Keratinocyte (primary cell): ENCODE results near the gene GNPNAT1. TPM values are rescaled to one million over a fixed set of nuclear protein-coding genes. Genes with fewer than 3 reads are reported as not detected.

Source experiments
- DNase-seq: peaks from one replicate; pipeline ENCODE4 v3.0.0-alpha.2; 2011; ENCODE audit warnings: low read depth, missing footprints, low spot score
- FAIRE-seq: peaks from 2 replicates; lab custom pipeline; 2011; peaks lifted over from hg19 to GRCh38; lab: Jason Lieb, UNC
- H2AFZ ChIP-seq: 2 replicates; pipeline ENCODE4 v1.6.0; 2012; ENCODE audit warnings: low read length, control low read depth, inconsistent platforms; ENCODE audit not compliant: control insufficient read depth
- H3K27ac ChIP-seq: 2 replicates; pipeline ENCODE4 v1.5.1; 2011; ENCODE audit warnings: low read length; ENCODE audit not compliant: control insufficient read depth, insufficient read depth
- H3K27me3 ChIP-seq: 3 replicates; pipeline ENCODE4 v1.6.0; 2011; ENCODE audit warnings: low read length; ENCODE audit not compliant: control insufficient read depth, insufficient read depth; ENCODE audit errors: extremely low read depth
- H3K36me3 ChIP-seq, 2 experiments: 2 replicates in 1 of 2; 3 replicates in 1 of 2; pipeline ENCODE4 v1.5.1; 2011; ENCODE audit warnings: low read length in 2 of 2, mild to moderate bottlenecking in 1 of 2; ENCODE audit not compliant: control insufficient read depth in 2 of 2, insufficient read depth in 2 of 2; ENCODE audit errors: extremely low read depth in 1 of 2
- H3K4me1 ChIP-seq: 3 replicates; pipeline ENCODE4 v1.5.1; 2011; ENCODE audit warnings: low read length; ENCODE audit not compliant: control insufficient read depth, insufficient read depth; ENCODE audit errors: extremely low read depth
- H3K4me2 ChIP-seq: 3 replicates; pipeline ENCODE4 v1.6.0; 2011; ENCODE audit warnings: low read depth, low read length; ENCODE audit not compliant: control insufficient read depth, insufficient read depth; ENCODE audit errors: extremely low read depth
- H3K4me3 ChIP-seq, 3 experiments: fragments of 200-600 bp in 1 of 3; sonication (generic) in 1 of 3; 2 replicates in 2 of 3; 3 replicates in 1 of 3; pipeline ENCODE4 v1.5.1; 2011 to 2016; ENCODE audit warnings: low read length in 3 of 3, mild to moderate bottlenecking in 3 of 3, control low read depth in 2 of 3, inconsistent platforms in 1 of 3, low read depth in 1 of 3, mixed read lengths in 1 of 3, mixed run types in 1 of 3, moderate library complexity in 1 of 3; ENCODE audit not compliant: control insufficient read depth in 2 of 3, insufficient read depth in 2 of 3; ENCODE audit errors: extremely low read depth in 1 of 3
- H3K79me2 ChIP-seq: 2 replicates; pipeline ENCODE4 v1.6.0; 2012; ENCODE audit warnings: low read length; ENCODE audit not compliant: control insufficient read depth, insufficient read depth
- H3K9ac ChIP-seq: 3 replicates; pipeline ENCODE4 v1.6.0; 2011; ENCODE audit warnings: low read length; ENCODE audit not compliant: control insufficient read depth, insufficient read depth; ENCODE audit errors: extremely low read depth
- H3K9me1 ChIP-seq: 3 replicates; pipeline ENCODE4 v1.6.0; 2011; ENCODE audit warnings: low read length; ENCODE audit not compliant: control insufficient read depth, insufficient read depth; ENCODE audit errors: extremely low read depth
- H3K9me3 ChIP-seq: 2 replicates; pipeline ENCODE4 v1.5.1; 2012; ENCODE audit warnings: low read depth, low read length; ENCODE audit not compliant: control insufficient read depth
- H4K20me1 ChIP-seq: 3 replicates; pipeline ENCODE4 v1.6.0; 2011; ENCODE audit warnings: low read length; ENCODE audit not compliant: control insufficient read depth, insufficient read depth; ENCODE audit errors: extremely low read depth
- CTCF ChIP-seq, 3 experiments: IDR thresholded peaks in 1 of 3; conservative IDR thresholded peaks in 1 of 3; optimal IDR thresholded peaks in 1 of 3; 2 replicates in 2 of 3; 3 replicates in 1 of 3; pipeline versions ENCODE3 to v1.5.1; 2011; ENCODE audit warnings: low read length in 3 of 3, mild to moderate bottlenecking in 3 of 3, moderate library complexity in 2 of 3, control low read depth in 1 of 3, inconsistent platforms in 1 of 3; ENCODE audit not compliant: insufficient read depth in 2 of 3; ENCODE audit errors: extremely low read depth in 1 of 3
- EZH2 ChIP-seq: IDR thresholded peaks from one replicate; pipeline ENCODE4 v1.6.1; 2012; ENCODE audit warnings: inconsistent platforms, mild to moderate bottlenecking, low read length, moderate library complexity
- dilution Hi-C: fragments of 300-500 bp; cut with MboI; formaldehyde crosslinking; loops from one replicate; pipeline ENCODE4 v1.7.0; 2020; ENCODE audit warnings: low sequenced_read_pairs; ENCODE audit not compliant: extremely low pct_ligation_motif_present
- polyA plus RNA-seq, 5 experiments: library from polyadenylated mRNA; depleted of rRNA in 3 of 5; stranded (reverse) in 3 of 5; stranded (forward) in 1 of 5; unstranded in 1 of 5; fragments of >200 nt; gene quantifications; 1 replicate in 1 of 5; 2 replicates in 3 of 5; 3 replicates in 1 of 5; pipeline versions ENCODE4 v1.2.1 to v1.2.3, GENCODE V29; 2011 to 2012; ENCODE audit warnings: missing spikeins in 2 of 5, low read depth in 1 of 5, low replicate concordance in 1 of 5

GNPNAT1 gene
- polyA plus RNA-seq, 1 donor (not counting 4 experiments of a cell fraction or from before 2014, with no cell fraction given): 45.5 TPM

GRCh38 chr14:52776816-52777215, 14.6 kb downstream of the GNPNAT1 start:
- no peak overlapping the region for H3K4me2 ChIP-seq
- no peaks in the 10 kb centered on the region for H3K79me2 ChIP-seq
- H3K9ac ChIP-seq: no peak overlapping the region
- FAIRE-seq (no peak), DNase-seq (no peak)
- H3K4me1 ChIP-seq: no peaks in the 10 kb centered on the region
- no peaks in the 10 kb centered on the region for H4K20me1 ChIP-seq
- H3K36me3 ChIP-seq: peaks cover 1 to 8% of the 10 kb centered on the region in 2 experiments
- no peaks in the 10 kb centered on the region for H3K9me3 ChIP-seq
- no peak overlapping the region for H2AFZ ChIP-seq
- H3K4me3 ChIP-seq: no peak overlapping the region
- no peaks in the 10 kb centered on the region for H3K27me3 ChIP-seq
- TF ChIP-seq CTCF (optimal IDR thresholded peaks at IDR 0.05 in 1 of 3, IDR thresholded peaks at IDR 0.05 in 1 of 3, conservative IDR thresholded peaks at IDR 0.05 in 1 of 3; ENCODE audit: extremely low read depth in 1 of 3, insufficient read depth in 2 of 3, low read length in 3 of 3) (no peak), EZH2 (no peak)
- no peaks in the 10 kb centered on the region for H3K9me1 ChIP-seq
- H3K27ac ChIP-seq: no peak overlapping the region
- dilution Hi-C loops: no loop called here

- Histone ChIP-seq H3K9me3 (no peaks in the 10 kb centered on the region), H3K36me3 (peaks cover 0 to 1% of the 10 kb centered on the region in 2 experiments), H3K4me2 (no peak overlapping the region), H2AFZ (no peak overlapping the region), H3K27me3 (no peaks in the 10 kb centered on the region), H3K4me1 (no peaks in the 10 kb centered on the region), H3K9ac (no peak overlapping the region), H3K79me2 (no peaks in the 10 kb centered on the region), H3K4me3 (no peak overlapping the region), H3K9me1 (no peaks in the 10 kb centered on the region), H3K27ac (no peak overlapping the region), H4K20me1 (no peaks in the 10 kb centered on the region)
- no peak for FAIRE-seq
- no peak for DNase-seq
- dilution Hi-C loops: no loop called here
- TF ChIP-seq EZH2: no peak
- TF ChIP-seq CTCF (optimal IDR thresholded peaks at IDR 0.05 in 1 of 3, IDR thresholded peaks at IDR 0.05 in 1 of 3, conservative IDR thresholded peaks at IDR 0.05 in 1 of 3; ENCODE audit: extremely low read depth in 1 of 3, insufficient read depth in 2 of 3, low read length in 3 of 3): no peak
Observed at GRCh38 chr14:52769887-52770286, 21.5 kb downstream of the GNPNAT1 start.
